Ovary (tissue), 9 donors: ENCODE results near the gene ADGRV1. TPM values are rescaled to one million over a fixed set of nuclear protein-coding genes. Genes with fewer than 3 reads are reported as not detected.
"Not testable (repeated sequence)": the region's sequence is repeated elsewhere in the genome, so short reads cannot be mapped to it uniquely, and the experiment has no call there.

ENCODE experiments used
- DNase-seq, 5 donors: peaks; one replicate each; pipeline ENCODE4 v3.0.0-alpha.2; 2019 to 2020
- H3K27ac ChIP-seq, 2 donors: fragments of 200-600 bp; one replicate each; pipeline versions ENCODE4 v1.5.1 to v1.8.0; 2019 to 2022
- H3K27me3 ChIP-seq: fragments of 200-600 bp; one replicate; pipeline ENCODE4 v1.8.0; 2022
- H3K36me3 ChIP-seq: fragments of 200-600 bp; sonication (generic); one replicate; pipeline ENCODE4 v1.5.1; 2019
- H3K4me1 ChIP-seq: one replicate; pipeline ENCODE4 v1.8.1; 2013; ENCODE audit warnings: mild to moderate bottlenecking, moderate library complexity; ENCODE audit not compliant: insufficient read depth
- H3K4me3 ChIP-seq: fragments of 200-600 bp; sonication (generic); one replicate; pipeline ENCODE4 v1.5.1; 2017
- H3K9me3 ChIP-seq, 2 donors: fragments of 200-600 bp in 1 of 2; sonication (generic) in 1 of 2; one replicate each; pipeline versions ENCODE4 v1.5.1 to v1.8.1; 2013 to 2019; ENCODE audit warnings: mild to moderate bottlenecking in 1 of 2, moderate library complexity in 1 of 2
- EP300 ChIP-seq: sonication (generic); formaldehyde crosslinking; IDR thresholded peaks from one replicate; pipeline ENCODE4 v1.6.1; 2017; ENCODE audit warnings: antibody characterized with exemption
- POLR2A ChIP-seq: fragments of 450-650 bp; IDR thresholded peaks from one replicate; pipeline ENCODE4 v1.6.1; 2017; ENCODE audit warnings: antibody characterized with exemption, mild to moderate bottlenecking, moderate library complexity
- WGBS, 3 donors: extraction: QIAGEN DNeasy Blood & Tissue Kit in 1 of 3; methylation state at CpG; one replicate each; pipeline versions ENCODE4 v1.1.5 to v1.1.7; 2013 to 2017; 5-methylcytosine and 5-hydroxymethylcytosine counted together
- intact Hi-C, 4 donors: fragments of 100-400 bp; cut with DNase I; formaldehyde crosslinking; loops; one replicate each; pipeline versions ENCODE4 v1.11.0 to v1.15.1; 2022 to 2023
- polyA plus RNA-seq, 2 donors: library from polyadenylated mRNA; stranded (reverse); fragments of 200-250 nt in 1 of 2; fragments of 350-450 nt in 1 of 2; fragmentation: Illumina TruSeq in 1 of 2; extraction: RNeasy Lipid Tissue Mini Kit (QIAGEN cat#74804) in 1 of 2; gene quantifications; one replicate each; pipeline ENCODE4 v1.2.3, GENCODE V29; 2013 to 2014
- total RNA-seq, 7 donors: library from RNA; depleted of rRNA in 2 of 7; stranded (reverse); fragments of >200 nt in 2 of 7; fragmentation: NEBNext Ultra II Directional in 3 of 7; extraction: Animal tissue kit (Norgen Biotek cat#: 25700) in 3 of 7; gene quantifications; one replicate each; pipeline versions ENCODE4 v1.1.0 to v1.2.4, GENCODE V29; 2016 to 2023
- TF ChIP-seq, protein P1 (sequence below), 3 donors: fragments of 450-650 bp in 2 of 3; fragments of 200-600 bp in 1 of 3; IDR thresholded peaks; one replicate each; pipeline versions ENCODE4 v1.5.1 to v1.8.0; 2016 to 2022; ENCODE audit warnings: antibody characterized with exemption in 3 of 3, mild to moderate bottlenecking in 1 of 3
- donor health status: DM: no; HTN: no; CAD: no; lungs with moderate emphysema.
- donor health status: DM: no; HTN: no; CAD: no.
- donor health status: Bipolar disorder and iron deficiency.
- donor health status: DM: yes; HTN: yes; CAD: no.
- donor health status: DM: no; HTN: no; CAD: no.
- donor health status: DM: yes; HTN: yes; CAD: no.

Gene ADGRV1
- total and polyA plus RNA-seq, 9 donors: 0.21 to 2.7 (median 1.1) TPM

DNA sequence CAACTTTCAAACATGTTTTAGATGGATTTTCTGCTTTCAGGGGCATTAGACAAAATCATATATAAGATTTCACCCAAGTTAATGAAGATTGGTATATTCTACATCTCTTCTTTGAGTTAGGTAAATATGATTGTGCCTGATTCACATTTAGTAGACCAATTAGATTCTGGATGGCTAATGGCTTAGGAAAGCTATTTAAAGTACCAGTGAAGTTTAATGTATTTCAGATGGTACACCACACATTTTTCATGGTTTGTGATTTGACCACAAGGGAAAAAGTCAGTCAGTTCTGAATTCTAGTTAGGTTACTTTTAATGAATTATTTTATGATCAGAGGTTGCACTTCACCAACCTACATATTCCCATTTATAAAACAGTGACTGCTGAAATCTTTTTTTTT lies 409.7 kb downstream of the ADGRV1 start:
- DNase-seq: no peak
- intact Hi-C loops: no loop called here

GRCh38 chr5:90969945-90970344 lies 411.3 kb downstream of the ADGRV1 start:
- H3K4me1 ChIP-seq, H3K36me3 ChIP-seq, H3K4me3 ChIP-seq, H3K27me3 ChIP-seq, intact Hi-C loops, DNase-seq, H3K9me3 ChIP-seq, H3K27ac ChIP-seq: not testable (repeated sequence)
- 84 to 96% (median 90%) methylated on average over 11 of the region's 11 CpGs for WGBS, 3 donors

More for the DNA sequence above, 409.7 kb downstream of the ADGRV1 start:
- Histone ChIP-seq H3K4me1 (no peaks in the 10 kb centered on the region), H3K27ac (no peak overlapping the region), H3K9me3 (peaks cover 0 to 7% of the 10 kb centered on the region in 2 donors), H3K4me3 (no peak overlapping the region), H3K36me3 (no peaks in the 10 kb centered on the region), H3K27me3 (no peaks in the 10 kb centered on the region)
- TF ChIP-seq, protein P1, sequence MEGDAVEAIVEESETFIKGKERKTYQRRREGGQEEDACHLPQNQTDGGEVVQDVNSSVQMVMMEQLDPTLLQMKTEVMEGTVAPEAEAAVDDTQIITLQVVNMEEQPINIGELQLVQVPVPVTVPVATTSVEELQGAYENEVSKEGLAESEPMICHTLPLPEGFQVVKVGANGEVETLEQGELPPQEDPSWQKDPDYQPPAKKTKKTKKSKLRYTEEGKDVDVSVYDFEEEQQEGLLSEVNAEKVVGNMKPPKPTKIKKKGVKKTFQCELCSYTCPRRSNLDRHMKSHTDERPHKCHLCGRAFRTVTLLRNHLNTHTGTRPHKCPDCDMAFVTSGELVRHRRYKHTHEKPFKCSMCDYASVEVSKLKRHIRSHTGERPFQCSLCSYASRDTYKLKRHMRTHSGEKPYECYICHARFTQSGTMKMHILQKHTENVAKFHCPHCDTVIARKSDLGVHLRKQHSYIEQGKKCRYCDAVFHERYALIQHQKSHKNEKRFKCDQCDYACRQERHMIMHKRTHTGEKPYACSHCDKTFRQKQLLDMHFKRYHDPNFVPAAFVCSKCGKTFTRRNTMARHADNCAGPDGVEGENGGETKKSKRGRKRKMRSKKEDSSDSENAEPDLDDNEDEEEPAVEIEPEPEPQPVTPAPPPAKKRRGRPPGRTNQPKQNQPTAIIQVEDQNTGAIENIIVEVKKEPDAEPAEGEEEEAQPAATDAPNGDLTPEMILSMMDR (IDR thresholded peaks at IDR 0.05): no peak
- TF ChIP-seq POLR2A: no peak
- no peak for TF ChIP-seq EP300

DNA sequence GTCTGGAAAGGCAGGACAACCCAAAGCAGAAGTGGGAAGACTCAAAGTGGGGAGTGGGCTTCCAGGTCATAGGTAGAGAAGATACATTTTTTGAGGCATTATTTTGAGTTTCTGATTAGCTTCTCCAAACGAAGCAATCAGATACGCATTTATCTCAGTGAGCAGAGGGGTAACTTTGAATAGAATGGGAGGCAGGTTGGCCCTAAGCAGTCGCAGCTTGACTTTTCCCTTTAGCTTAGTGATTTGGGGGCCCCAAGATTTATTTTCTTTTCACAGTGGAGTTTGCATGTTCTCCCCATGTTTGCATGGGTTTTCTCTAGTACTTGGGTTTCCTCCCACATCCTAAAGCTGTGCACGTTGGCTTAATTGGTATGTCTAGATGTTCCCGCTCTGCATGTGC lies 422.6 kb downstream of the ADGRV1 start:
- intact Hi-C loops: no loop called here
- Histone ChIP-seq H3K27me3 (no peaks in the 10 kb centered on the region), H3K4me3 (no peak overlapping the region), H3K27ac (no peak overlapping the region), H3K9me3 (no peaks in the 10 kb centered on the region), H3K4me1 (no peaks in the 10 kb centered on the region), H3K36me3 (no peaks in the 10 kb centered on the region)
- WGBS, 3 donors: 79 to 92% (median 91%) methylated on average over 5 of the region's 5 CpGs
- DNase-seq: no peak
- TF ChIP-seq, protein P1 (IDR thresholded peaks at IDR 0.05): no peak
- TF ChIP-seq POLR2A (no peak), EP300 (no peak)

DNA sequence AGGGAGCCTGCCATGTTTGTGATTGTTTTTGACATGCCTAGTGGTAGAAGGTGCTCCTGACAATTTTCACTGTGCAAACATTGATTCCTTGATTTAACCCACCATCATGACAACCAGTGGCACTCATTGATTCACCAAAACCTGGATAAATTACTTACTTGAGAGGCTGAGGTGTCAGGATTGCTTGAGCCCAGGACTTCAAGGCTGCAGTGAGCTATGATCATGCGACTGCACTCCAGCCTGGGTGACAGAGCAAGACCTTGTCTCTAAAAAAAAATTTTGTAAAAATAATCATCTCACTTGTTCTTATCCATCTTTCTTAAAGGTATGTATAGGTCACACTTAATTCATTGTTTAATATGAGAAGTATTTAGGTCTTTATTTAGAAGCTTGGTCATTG lies 423.2 kb downstream of the ADGRV1 start:
- no peak for DNase-seq
- H3K4me1 ChIP-seq: no peaks in the 10 kb centered on the region
- intact Hi-C loops: no loop called here
- TF ChIP-seq EP300 (no peak), POLR2A (no peak)
- TF ChIP-seq, protein P1 (IDR thresholded peaks at IDR 0.05): no peak
- no peak overlapping the region for H3K4me3 ChIP-seq
- H3K36me3 ChIP-seq: no peaks in the 10 kb centered on the region
- 0 to 100% (median 57%) methylated on average over 1 of the region's 1 CpG for WGBS, 3 donors
- H3K9me3 ChIP-seq: no peaks in the 10 kb centered on the region
- H3K27me3 ChIP-seq: no peaks in the 10 kb centered on the region
- no peak overlapping the region for H3K27ac ChIP-seq

DNA sequence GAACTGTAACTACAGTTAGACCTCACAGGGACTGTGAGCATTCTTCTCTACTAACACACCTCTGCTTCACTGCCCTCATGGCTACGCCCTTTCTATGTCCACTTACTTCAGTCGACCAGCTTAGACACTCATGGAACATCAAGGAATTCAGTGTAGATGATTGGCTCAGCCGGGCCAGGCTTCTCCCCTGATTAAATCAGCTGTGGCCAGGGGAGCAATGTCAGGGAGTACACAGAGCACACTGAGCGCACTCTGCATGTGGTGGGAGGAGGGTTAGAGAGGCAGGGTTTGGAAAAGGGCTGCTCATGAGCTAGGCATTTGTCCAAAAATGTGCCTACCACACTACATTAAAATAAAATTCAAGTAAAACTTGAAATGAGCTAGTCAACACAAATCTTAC lies 424.0 kb downstream of the ADGRV1 start:
- Histone ChIP-seq H3K36me3 (no peaks in the 10 kb centered on the region), H3K27me3 (no peaks in the 10 kb centered on the region), H3K9me3 (no peaks in the 10 kb centered on the region), H3K27ac (no peak overlapping the region), H3K4me3 (no peak overlapping the region), H3K4me1 (no peaks in the 10 kb centered on the region)
- no peak for DNase-seq
- TF ChIP-seq EP300 (no peak), POLR2A (no peak)
- TF ChIP-seq, protein P1 (IDR thresholded peaks at IDR 0.05): no peak
- intact Hi-C loops: no loop called here
- 65 to 74% (median 68%) methylated on average over 4 of the region's 4 CpGs for WGBS, 3 donors
